Breast epithelium (tissue), 3 donors: ENCODE results near the gene LRRC30.

Experiments
- CTCF ChIP-seq, 3 donors: fragments of 450-650 bp; IDR thresholded peaks; one replicate each; pipeline ENCODE4 v1.5.1; 2016 to 2017; ENCODE audit warnings: antibody characterized with exemption in 3 of 3, mild to moderate bottlenecking in 3 of 3, moderate library complexity in 3 of 3
- POLR2AphosphoS5 ChIP-seq, 3 donors: sonication (generic); formaldehyde crosslinking; IDR thresholded peaks; one replicate each; pipeline ENCODE4 v1.6.1; 2017; ENCODE audit warnings: antibody characterized with exemption in 3 of 3

DNA sequence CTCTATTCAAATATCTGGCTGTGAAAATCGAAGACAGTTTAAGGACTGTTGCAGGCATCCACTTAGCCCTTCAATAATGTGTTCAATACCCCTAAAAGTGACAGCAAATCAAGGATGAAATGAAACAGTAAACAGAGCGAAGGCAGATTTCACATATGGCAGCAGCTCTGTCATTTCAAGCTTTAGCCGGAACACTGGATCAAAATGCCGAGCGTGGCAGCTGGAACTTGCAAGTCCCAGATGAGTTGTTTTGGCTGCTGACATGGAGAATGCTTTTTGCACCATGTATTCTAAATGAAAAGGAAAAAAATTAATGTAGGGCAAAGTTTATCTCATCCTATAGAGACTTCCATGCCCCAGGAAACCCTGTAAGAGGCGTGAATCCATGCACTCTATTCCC, 18.0 kb downstream of the LRRC30 start:
- no peak for TF ChIP-seq CTCF (IDR thresholded peaks at IDR 0.05)
- no peak for TF ChIP-seq POLR2AphosphoS5 (IDR thresholded peaks at IDR 0.05)
